Esophagus mucosa (tissue), 1 donor: ENCODE results near the gene CYP4F12. TPM values are rescaled to one million over a fixed set of nuclear protein-coding genes. Genes with fewer than 3 reads are reported as not detected.

Experiments
- ATAC-seq: fragments of 200-7000 bp; cut with Tn5 transposase; one replicate; pipeline ENCODE4 v1.9.1; 2020
- total RNA-seq: library from RNA; stranded (reverse); gene quantifications from one replicate; pipeline ENCODE4 v1.2.4, GENCODE V29; 2023
- donor health status: DM: yes; HTN: yes; CAD: no.

Gene CYP4F12
- total RNA-seq, 1 donor from 2014 or later, result 31.5 TPM

DNA sequence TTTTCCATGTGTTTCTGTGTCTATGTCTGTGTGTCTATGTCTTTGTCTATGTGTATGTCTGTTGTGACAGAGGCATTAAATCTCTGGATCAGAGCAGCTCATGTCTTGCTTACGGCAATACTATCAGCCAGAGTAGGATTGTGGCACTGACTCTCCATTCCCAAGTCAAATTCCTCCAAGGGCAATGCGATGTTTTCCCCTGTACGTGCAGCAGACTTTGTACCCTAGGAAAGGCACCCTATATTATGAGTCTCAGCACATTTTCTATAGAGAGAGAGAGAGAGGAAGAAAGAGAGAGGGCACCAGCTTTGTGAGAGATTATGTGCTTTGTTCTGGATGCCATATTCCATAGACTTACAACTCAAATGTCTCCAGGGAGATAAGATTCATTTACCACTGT, 21.1 kb upstream of the CYP4F12 start:
- no peak for ATAC-seq

DNA sequence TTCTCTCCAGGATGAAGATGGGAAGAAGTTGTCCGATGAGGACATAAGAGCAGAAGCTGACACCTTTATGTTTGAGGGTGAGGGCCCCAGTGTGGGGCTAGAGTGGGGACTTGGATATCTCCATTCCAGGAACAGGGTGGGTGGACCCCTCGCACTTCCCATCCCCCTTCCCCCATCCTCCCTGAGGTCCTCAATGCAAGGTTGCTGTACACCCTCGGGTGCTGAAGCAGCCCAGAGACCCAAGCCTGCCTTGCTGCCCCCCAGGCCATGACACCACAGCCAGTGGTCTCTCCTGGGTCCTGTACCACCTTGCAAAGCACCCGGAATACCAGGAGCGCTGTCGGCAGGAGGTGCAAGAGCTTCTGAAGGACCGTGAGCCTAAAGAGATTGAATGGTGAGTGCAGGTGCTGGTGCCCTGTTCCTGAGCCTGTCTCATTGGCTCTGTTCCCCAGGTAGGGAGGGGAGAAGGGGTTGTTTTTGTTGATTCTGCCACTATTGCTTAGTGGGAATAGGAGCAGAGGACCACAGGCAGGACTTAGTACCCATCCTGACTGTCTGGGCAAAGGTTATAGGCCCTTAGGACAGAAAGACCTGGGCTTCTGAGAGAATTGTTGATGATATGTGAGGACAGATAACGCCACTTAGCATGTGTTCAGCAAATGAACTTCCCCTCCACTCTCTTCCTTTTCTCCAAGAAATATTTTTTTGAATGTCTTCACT, 20.2 kb upstream of the CYP4F12 start:
- ATAC-seq, result no peak

DNA sequence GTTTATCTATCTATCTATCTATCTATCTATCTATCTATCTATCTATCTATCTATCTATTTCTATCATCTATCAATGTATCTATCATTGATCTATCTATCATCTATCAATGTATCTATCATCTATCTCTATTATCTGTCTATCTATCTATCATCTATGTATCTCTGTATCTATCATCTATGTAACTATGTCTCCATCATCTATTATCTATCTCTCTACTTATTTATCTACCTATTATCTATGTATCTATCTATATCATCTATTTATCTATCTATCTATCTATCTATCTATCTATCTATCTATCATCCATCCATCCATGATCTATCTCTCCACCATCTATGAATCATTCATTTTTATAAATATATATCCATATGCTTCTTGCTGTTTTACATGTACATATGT, 16.4 kb upstream of the CYP4F12 start:
- no peak for ATAC-seq

DNA sequence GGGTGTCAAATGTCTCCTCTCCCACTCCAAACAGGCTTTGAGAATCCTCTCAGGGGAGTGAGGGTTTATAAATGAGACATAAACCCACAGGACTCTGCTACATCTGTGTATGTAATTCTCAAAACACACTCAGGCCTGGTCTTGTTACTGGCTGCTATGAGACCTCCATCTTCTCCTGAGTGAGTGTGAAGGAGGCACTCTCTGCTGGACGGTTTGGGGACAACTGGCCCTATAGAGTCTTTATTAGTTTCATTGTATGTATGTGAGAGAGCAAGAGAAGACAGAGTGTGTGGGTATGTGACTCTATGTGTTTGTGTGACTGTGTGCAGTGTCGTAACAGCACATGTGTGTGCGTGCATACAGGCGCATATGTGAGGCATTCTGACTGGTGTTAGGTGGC, 9.6 kb upstream of the CYP4F12 start:
- no peak for ATAC-seq

DNA sequence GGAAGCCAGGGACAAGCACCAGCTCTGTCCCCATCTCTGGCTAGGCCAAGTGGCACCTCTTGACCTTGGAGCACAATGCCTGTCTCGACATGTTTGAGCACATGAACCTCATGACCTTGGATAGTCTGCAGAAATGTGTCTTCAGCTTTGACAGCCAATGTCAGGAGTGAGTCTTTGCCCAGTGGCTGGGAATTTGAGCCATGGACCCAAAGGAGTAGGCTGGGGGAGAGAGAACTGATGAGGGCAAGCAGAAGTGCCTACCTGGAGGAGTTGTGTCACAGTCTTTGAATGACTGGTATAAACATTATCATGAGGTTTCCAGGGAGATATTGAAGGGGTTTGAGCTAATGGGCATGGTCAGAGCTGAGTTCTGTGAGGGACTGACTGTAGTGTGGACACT, 6.7 kb upstream of the CYP4F12 start:
- ATAC-seq, result no peak

DNA sequence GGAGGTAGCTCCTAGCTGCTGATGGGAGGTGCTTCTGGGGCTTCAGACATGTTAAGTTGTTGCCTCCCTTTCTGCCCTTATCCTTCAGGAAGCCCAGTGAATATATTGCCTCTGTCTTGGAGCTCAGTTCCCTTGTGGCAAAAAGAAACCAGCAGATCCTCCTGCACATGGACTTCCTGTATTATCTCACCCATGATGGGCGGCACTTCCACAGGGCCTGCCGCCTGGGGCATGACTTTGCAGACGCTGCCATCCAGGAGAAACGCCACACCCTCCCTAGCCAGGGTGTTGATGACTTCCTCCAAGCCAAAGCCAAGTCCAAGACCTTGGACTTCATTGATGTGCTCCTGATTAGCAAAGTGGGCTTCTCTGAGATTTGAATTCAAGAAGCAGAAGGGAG, 6.0 kb upstream of the CYP4F12 start:
- ATAC-seq, result no peak

DNA sequence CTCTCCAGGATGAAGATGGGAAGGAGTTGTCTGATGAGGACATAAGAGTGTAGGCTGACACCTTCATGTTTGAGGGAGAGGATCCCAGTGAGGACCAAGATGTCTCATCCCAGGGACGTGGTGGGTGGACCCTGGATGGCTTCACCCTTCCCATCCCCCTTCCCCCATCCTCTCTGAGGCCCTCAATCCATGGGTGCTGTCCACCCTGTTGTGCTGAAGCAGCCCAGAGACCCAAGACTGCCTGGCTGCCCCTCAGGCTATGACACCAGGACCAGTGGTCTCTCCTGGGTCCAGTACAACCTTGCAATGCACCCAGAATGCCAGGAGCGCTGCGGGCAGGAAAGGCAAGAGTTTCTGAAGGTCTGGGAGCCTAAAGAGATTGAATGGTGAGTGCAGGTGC, 3.4 kb upstream of the CYP4F12 start:
- ATAC-seq, result no peak

DNA sequence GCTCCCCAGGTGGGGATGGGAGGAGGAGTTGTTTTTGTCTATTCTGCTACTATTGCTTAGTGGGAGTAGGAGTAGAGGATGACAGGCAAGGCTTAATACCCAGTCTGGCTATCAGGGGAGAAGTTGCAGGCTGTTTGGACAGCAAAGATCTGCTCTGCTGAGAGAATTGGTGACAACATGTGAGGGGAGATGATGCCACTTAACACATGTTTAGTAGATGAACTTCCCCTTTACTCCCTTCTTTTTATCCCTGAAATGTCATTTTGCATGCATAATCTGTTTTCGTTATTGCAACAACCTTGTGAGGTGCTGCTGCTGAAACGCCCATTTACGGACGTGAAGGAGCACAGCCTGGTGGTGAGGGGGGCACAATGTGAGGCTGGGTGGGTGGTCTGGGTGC, 3.0 kb upstream of the CYP4F12 start:
- ATAC-seq, result no peak

DNA sequence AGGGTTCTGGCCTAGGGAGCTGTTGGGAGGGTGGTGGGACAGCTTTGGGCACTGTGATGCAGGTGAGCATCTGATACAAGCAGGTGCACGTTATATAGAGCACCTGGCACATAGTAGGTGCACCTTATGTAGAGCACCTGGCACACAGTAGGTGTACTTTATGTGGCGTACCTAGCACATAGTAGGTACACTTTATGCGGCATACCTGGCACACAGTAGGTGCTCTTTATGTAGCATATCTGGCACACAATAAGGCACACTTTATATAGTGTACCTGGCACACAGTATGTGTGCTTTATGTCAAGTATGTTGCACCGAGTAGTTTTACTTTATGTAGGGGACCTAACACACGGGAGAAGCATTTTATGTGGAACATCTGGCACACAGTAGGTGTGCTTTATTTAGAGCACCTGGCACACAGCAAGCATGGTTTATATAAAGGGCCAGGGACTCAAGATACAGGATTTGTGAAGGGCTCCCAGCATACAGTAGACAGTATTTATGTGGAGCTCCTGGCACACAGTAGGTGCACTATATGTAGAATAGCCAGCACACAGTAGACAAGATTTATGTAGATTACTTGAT, 1.6 kb upstream of the CYP4F12 start:
- ATAC-seq, result no peak

DNA sequence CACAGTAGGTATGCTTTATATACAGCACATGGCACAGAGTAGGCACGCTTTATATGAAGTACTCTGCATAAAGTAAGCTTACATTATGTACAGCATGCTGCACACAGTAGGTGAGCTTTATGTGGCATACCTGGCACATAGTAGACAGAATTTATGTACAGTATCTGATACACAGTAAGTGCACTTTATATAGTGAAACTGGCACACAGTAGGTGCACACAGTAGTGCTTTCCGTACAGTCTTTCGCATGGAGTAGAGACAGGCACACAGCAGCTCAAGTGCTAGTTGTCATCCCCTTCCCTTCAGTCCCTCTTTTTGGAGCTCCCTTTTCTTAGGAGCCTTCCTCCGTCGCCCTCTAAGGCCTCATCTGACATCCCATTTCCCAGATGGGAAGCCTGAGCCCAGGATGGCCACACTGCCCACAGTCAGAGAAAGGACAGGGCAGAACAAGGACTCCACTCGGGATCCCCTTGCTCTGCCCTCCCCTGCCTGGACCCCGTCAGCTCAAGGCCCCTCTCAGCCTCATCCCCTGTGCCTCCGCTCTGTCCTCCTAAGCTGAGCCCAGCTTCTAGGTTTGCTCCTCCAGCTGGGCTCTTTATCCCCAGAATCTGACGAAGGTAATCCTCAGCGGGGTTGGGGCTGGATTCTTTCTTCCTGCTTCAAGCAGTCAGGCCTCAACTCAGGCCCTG, 852 bp upstream of the CYP4F12 start:
- no peak for ATAC-seq

DNA sequence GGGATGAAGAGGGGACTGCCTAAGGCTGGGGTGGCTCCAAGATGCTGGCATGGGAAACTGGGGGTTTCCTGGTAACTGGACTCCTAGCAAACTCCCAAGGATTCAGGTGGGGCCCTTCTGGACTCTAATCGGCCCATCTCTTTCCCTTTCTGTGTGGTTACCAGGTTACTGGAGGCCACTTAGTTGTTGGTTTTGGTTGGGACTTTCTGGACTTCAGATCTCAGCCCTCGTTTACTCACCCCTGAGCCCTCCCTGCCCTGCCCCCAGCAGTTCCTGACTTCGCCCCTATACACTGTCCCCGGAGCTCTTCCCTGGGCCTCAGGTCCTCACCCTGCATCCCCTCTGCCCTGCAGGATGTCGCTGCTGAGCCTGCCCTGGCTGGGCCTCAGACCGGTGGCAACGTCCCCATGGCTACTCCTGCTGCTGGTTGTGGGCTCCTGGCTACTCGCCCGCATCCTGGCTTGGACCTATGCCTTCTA, 328 bp downstream of the CYP4F12 start:
- peak; percentile 21 for ATAC-seq

DNA sequence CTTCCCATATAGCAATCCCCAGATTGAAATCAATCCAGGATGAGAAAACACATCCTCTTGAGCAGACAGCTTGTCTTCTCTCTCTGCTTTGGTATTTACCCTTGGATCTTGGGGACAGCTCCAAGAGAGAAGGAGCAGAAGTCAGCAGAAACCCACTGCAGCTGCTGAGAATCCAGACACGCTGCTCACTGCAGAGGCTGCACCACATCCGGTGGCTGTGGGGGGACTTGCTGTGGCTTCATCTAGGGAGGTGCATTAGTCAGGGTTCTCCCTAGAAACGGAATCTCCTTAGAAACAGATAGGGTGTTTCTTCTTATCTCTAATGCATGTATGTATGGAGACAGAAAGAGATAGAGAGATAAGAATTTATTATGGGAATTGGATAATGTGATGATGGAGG, 2.7 kb downstream of the CYP4F12 start:
- ATAC-seq, result no peak

DNA sequence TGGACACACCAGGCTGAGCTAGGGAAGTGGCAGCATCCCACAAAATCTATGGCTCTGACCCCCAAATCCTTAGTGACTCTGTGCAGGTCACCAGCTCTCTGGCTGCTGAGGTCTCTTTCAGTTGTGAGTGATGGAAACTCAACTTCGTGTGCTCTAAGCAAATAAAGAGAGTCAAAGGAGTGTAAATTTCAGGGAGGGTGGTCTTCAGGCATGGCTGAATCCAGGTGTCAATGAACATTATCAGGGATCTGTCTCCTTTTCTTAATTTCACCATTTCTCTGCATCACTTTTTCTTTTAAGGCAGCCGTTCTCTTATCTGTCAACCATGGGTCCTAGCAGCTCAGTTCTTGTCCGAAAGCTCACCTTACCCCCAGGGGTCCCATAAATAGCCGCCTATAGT, 6.2 kb downstream of the CYP4F12 start:
- no peak for ATAC-seq

DNA sequence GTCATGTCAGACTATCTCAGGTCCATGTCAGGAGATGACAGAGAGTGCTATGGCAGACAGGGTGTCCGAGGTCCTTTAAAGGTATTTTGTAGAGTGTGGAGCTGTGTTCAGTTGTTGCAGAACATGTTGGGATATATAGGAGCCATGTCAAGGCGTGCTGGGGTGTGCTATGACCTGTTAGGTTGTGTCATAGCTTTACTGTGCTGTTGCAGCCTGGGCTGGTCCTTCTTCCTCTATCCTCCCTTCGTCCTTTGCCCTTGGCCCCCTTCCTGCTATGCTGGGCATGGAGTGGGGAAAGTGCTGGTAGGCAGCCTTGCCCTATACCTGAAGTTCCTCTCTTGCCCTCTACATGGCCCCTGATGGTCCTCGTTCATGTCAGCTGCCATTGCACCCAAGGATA, 7.0 kb downstream of the CYP4F12 start:
- peak; percentile 57 for ATAC-seq

DNA sequence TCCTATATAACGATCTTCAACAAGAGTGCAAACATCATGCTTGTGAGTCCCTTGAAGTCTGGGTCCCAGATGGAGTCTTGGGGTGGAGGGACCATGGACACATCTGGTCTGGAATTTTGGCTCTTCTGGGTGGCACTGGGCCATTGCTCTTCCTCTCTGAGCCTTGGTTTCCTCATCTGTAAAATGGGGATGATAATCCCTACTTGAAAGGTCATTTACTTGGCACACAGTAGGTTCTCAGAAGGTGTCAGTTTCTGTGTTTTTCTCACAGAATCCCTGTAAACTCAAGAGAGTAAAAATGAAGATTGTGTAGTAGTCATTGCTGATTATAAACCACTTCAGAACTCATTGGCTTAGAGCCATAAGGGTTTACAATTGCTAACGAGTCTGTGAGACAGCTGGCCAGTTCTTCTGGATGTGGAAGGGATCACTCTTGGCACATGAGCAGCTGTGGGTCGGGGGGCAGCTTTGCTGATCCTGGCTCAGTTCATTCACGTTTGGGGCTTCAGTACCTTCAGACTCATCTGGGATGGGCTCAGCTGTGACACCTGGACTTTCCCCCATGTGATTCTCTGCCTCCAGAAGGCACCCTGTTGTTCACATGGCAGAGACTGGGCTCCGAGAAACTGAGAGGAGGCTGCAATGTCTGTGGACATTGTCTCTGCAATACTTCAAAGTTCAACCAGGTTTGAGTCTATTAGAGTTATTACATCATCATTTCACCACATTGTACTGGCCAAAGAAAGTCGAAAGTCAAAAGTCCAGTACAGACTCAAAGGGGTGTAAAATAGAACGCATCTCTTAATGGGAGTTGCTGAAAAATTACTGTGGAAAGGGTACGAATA, 7.8 kb downstream of the CYP4F12 start:
- ATAC-seq, result no peak

DNA sequence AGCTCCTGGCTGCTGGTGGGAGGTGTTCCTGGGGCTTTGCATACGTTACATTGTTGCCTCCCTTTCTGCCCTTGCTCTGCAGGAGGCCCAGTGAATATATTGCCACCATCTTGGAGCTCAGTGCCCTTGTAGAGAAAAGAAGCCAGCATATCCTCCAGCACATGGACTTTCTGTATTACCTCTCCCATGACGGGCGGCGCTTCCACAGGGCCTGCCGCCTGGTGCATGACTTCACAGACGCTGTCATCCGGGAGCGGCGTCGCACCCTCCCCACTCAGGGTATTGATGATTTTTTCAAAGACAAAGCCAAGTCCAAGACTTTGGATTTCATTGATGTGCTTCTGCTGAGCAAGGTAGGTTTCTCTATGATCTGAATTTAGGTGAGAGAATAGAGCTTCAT, 10.5 kb downstream of the CYP4F12 start:
- no peak for ATAC-seq

DNA sequence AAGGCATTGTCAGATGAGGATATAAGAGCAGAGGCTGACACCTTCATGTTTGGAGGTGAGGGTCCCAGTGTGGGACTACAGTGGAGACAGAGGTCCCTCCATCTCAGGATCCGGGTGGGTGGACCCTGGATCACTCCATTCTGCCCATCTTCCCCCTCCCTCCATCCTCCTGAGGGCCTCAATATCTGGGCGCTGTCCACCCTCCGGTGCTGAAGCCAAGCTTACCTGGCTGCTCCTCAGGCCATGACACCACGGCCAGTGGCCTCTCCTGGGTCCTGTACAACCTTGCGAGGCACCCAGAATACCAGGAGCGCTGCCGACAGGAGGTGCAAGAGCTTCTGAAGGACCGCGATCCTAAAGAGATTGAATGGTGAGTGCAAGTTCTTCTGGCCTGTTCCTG, 11.9 kb downstream of the CYP4F12 start:
- ATAC-seq, result no peak

DNA sequence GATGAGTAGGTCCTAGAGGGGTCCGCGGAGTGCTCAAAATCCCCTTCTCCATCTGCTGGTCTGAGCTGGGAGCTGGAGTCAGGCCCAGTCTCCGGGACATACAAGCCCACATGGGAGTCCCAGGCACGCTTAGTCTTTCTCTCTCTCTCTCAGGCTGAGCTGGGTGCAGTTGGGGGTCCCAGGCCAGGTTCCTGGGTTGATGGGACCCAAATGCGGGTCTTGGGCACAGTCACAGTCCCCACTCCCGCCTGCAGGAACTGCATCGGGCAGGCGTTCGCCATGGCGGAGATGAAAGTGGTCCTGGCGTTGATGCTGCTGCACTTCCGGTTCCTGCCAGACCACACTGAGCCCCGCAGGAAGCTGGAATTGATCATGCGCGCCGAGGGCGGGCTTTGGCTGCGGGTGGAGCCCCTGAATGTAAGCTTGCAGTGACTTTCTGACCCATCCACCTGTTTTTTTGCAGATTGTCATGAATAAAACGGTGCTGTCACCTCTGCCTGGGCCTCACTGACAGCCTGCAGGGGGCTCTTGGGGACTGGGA, 23.8 kb downstream of the CYP4F12 start:
- no peak for ATAC-seq

DNA sequence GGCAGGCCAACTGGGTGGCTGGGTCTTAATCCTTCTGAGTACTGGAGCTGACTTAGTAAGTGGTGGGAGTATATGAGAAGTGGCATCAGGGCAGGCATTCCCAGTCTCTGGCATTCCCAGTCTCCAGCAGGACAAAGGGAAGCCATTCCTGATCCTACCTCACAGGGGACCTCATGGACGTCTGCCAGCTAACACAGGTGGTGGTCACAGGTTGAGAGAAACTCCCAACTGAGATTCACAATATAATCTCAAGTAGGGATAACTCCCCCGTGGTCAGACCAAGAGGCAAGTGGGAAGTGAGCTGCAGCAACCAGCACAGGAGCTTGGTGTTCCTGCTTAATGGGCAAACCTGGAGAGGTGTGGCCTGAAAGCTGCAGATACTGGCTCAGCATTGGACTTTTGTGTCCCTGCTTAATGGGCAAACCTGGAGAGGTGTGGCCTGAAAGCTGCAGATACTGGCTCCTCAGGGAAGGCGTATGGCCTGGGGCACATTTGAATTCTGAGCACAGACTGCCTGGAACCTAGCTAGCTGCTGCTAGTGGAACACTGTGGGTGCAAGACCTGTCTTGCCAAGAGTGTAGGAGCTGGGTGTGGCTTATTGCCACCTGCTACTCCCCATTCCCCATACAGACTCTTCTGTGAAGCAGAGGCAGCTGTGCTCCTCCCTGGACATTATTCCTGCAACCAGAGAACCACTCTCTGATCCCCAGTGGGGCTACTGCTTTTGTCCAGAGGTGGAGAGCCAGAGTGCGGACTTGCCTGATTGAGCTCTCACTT, 29.1 kb downstream of the CYP4F12 start:
- ATAC-seq, result peak; percentile 96

DNA sequence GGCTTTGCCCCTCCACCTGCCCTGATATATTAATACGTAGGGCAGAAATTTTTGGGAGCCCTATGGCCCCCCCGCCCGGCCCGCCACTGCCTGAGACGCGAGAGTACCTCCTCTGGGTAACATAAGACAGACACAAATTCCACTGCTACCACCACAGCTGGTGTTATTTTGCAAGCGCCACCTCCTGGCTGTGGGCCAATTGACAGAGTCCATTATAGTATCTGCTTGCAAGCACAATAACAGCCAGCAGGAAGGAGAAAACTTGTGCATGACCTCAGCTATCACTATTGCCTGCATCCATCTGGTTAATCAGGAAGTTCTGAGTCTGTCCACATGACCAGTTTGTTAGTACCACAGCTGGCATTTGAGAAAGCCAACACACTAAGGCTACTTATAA, 29.6 kb downstream of the CYP4F12 start:
- ATAC-seq, result peak; percentile 90

DNA sequence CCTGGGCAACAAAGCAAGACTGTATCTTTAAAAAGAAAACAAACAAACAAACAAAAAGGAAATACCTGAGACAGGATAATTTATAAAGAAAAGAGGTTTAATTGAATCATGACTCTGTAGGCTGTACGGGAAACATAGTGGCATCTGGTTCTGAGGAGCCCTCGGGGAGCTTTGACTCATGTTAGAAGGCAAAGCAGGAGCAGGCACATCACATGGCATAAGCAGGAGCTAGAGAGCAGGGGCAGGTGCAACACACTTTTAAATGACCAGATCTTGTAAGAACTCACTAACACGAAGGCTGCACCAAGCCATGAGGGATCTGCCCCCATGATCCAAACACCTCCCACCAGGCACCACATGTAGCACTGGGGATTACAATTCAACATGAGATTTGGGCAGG, 41.8 kb downstream of the CYP4F12 start:
- ATAC-seq, result peak; percentile 76

DNA sequence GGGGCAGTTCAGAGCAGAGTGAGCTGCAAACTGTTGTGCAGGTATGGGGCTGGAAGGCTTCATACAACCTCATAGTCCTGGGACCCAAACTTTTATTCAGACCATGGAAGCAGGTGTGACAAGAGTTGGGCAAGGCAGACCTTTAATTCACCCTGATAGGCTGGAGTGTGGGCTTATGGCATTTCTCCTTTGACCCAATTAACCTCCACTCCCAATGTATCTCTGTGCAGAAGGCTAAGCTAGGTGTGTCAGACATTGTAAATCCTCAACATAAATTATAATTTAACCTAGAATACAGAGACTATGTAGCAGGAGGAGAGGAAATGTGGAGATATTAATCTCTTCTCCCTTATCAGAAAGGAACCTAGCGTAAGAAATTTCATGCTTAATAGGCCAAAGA, 42.8 kb downstream of the CYP4F12 start:
- ATAC-seq, result no peak
